ENCODE results near the gene CALD1. TPM values are rescaled to one million over a fixed set of nuclear protein-coding genes. Genes with fewer than 3 reads are reported as not detected.

The CALD1 gene
- total and polyA plus RNA-seq, 11 donors: 89.6 to 186 (median 125) TPM

GRCh38 chr7:134870781-134871180, 91.3 kb downstream of the CALD1 start:
- Histone ChIP-seq H3K4me3 (no peak overlapping the region), H3K27ac (peak overlapping the region in 4 of 12 donors; percentile 11 to 46 (median 26)), H3K27me3 (no peaks in the 10 kb centered on the region), H3K9me3 (no peaks in the 10 kb centered on the region), H3K36me3 (peaks cover 0 to 40% (median 17%) of the 10 kb centered on the region in 9 donors), H3K4me1 (peaks cover 0 to 74% (median 39%) of the 10 kb centered on the region in 12 donors)
- 65 to 94% (median 71%) methylated on average over 1 of the region's 1 CpG for WGBS, 4 donors
- ATAC-seq: peak in 1 of 4 donors; percentile 55
- TF ChIP-seq POLR2A (IDR thresholded peaks at IDR 0.05): no peak
- TF ChIP-seq CTCF (IDR thresholded peaks at IDR 0.05): no peak
- intact Hi-C loops (cut with DNase I): no loop called here
- no peak for DNase-seq

GRCh38 chr7:134873253-134873652, 93.8 kb downstream of the CALD1 start:
- intact Hi-C loops (cut with DNase I): no loop called here
- H3K4me3 ChIP-seq: no peak overlapping the region
- no peak for DNase-seq
- TF ChIP-seq POLR2A (IDR thresholded peaks at IDR 0.05) (no peak), CTCF (IDR thresholded peaks at IDR 0.05) (no peak)
- no peaks in the 10 kb centered on the region for H3K9me3 ChIP-seq
- H3K27me3 ChIP-seq: no peaks in the 10 kb centered on the region
- peaks cover 0 to 55% (median 24%) of the 10 kb centered on the region in 12 donors for H3K4me1 ChIP-seq
- H3K36me3 ChIP-seq: peaks cover 0 to 48% (median 8%) of the 10 kb centered on the region in 9 donors
- ATAC-seq: peak in 2 of 4 donors; percentile 26 to 62
- WGBS, 4 donors: 52 to 66% (median 60%) methylated on average over 6 of the region's 6 CpGs
- H3K27ac ChIP-seq: peak overlapping the region in 3 of 12 donors; percentile 4 to 20 (median 7)

GRCh38 chr7:134874407-134874806, 95.0 kb downstream of the CALD1 start:
- TF ChIP-seq POLR2A (IDR thresholded peaks at IDR 0.05) (no peak), CTCF (IDR thresholded peaks at IDR 0.05) (no peak)
- Histone ChIP-seq H3K9me3 (no peaks in the 10 kb centered on the region), H3K36me3 (peaks cover 0 to 39% (median 0%) of the 10 kb centered on the region in 9 donors), H3K4me3 (no peak overlapping the region), H3K4me1 (peaks cover 0 to 67% (median 27%) of the 10 kb centered on the region in 12 donors), H3K27me3 (no peaks in the 10 kb centered on the region), H3K27ac (peak overlapping the region in 2 of 12 donors; percentile 9 to 59)
- intact Hi-C loops (cut with DNase I): no loop called here
- DNase-seq (no peak), ATAC-seq (no peak)
- 75 to 88% (median 82%) methylated on average over 5 of the region's 5 CpGs for WGBS, 4 donors

- Histone ChIP-seq H3K4me1 (peaks cover 0 to 72% (median 33%) of the 10 kb centered on the region in 12 donors), H3K9me3 (no peaks in the 10 kb centered on the region), H3K27me3 (no peaks in the 10 kb centered on the region), H3K36me3 (peaks cover 0 to 24% (median 0%) of the 10 kb centered on the region in 9 donors), H3K27ac (peak overlapping the region in 1 of 12 donors; percentile 59), H3K4me3 (no peak overlapping the region)
- 86 to 88% (median 87%) methylated on average over 5 of the region's 5 CpGs for WGBS, 4 donors
- no peak for DNase-seq
- intact Hi-C loops (cut with DNase I): no loop called here
- peak in 1 of 4 donors; percentile 38 for ATAC-seq
- TF ChIP-seq POLR2A (IDR thresholded peaks at IDR 0.05) (no peak), CTCF (IDR thresholded peaks at IDR 0.05) (no peak)
These were observed 96.4 kb downstream of the CALD1 start for GRCh38 chr7:134875867-134876266.
